SH-SY5Y (cell line): ENCODE measurements around the gene M6PR.

Experiments used
- GATA2 ChIP-seq: IDR thresholded peaks from 2 replicates; pipeline ENCODE4 v1.6.1; 2011; ENCODE audit warnings: mild to moderate bottlenecking, low read depth, low read length
- GATA3 ChIP-seq: IDR thresholded peaks from 2 replicates; pipeline ENCODE4 v1.6.1; 2011; ENCODE audit warnings: low read depth, mild to moderate bottlenecking, low read length, moderate library complexity

- TF ChIP-seq GATA2 (no peak), GATA3 (no peak)
These were observed 54.5 kb downstream of the M6PR start for GRCh38 chr12:8894986-8895385.
